HCT116 (cell line): ENCODE data around the gene CCDC82. TPM values are rescaled to one million over a fixed set of nuclear protein-coding genes. Genes with fewer than 3 reads are reported as not detected.

ENCODE experiments used
- ATAC-seq: fragments of 200-7000 bp; cut with Tn5 transposase; 2 replicates; pipeline ENCODE4 v1.9.1; 2020; ENCODE audit warnings: mild to moderate bottlenecking, moderate library complexity
- BruUV-seq: library from RNA; stranded (reverse); fragments of 400-500 nt; replicated peaks from 2 replicates; lab custom pipeline; 2021; lab: Mats Ljungman, UMichigan
- CTCF ChIA-PET: fragments of 300-600 bp; sonication (Branson Sonifier 250); formaldehyde crosslinking; loops from one replicate; lab custom pipeline; 2021; ENCODE audit warnings: antibody characterized with exemption; lab: Charles Lee
- POLR2A ChIA-PET: fragments of 300-600, 350-600 bp; sonication (Branson Sonifier 250); formaldehyde crosslinking; loops from one replicate; lab custom pipeline; 2021; ENCODE audit warnings: antibody characterized with exemption; lab: Charles Lee
- RAD21 ChIA-PET, 2 experiments: fragments of 300-600 bp; sonication (Branson Sonifier 250); formaldehyde crosslinking; loops; one replicate each; lab custom pipeline; 2023; ENCODE audit warnings: low total read pairs in 2 of 2; ENCODE audit not compliant: uncharacterized antibody in 2 of 2, unreplicated experiment in 2 of 2, low non-redundant PET in 1 of 2; lab: Charles Lee
- DNase-seq: peaks from one replicate; pipeline ENCODE4 v3.0.0-alpha.2; 2010; ENCODE audit warnings: low read depth, low spot score
- H2AFZ ChIP-seq: fragments of 200-600 bp; shearing (Covaris generic), sonication (generic); 2 replicates; pipeline ENCODE4 v1.6.1; 2017; ENCODE audit warnings: low read depth, mixed run types, mixed read lengths, antibody characterized with exemption, low read length; ENCODE audit not compliant: poor library complexity, severe bottlenecking
- H3K27ac ChIP-seq: 2 replicates; pipeline ENCODE4 v1.5.1; 2012; ENCODE audit warnings: low read depth, low read length
- H3K27me3 ChIP-seq: fragments of 200-600 bp; sonication (generic); 2 replicates; pipeline ENCODE4 v1.6.1; 2016; ENCODE audit warnings: mixed run types, low read length, mixed read lengths; ENCODE audit not compliant: insufficient read depth
- H3K36me3 ChIP-seq, 2 experiments: fragments of 200-500 bp in 1 of 2; fragments of 200-600 bp in 1 of 2; sonication (Bioruptor generic) in 1 of 2; sonication (generic) in 1 of 2; 2 replicates each; pipeline versions ENCODE4 v1.5.1 to v1.6.1; 2014 to 2016; ENCODE audit warnings: low read length in 2 of 2, inconsistent platforms in 1 of 2, mixed read lengths in 1 of 2, mixed run types in 1 of 2; ENCODE audit not compliant: insufficient read depth in 2 of 2, control insufficient read depth in 1 of 2
- H3K4me1 ChIP-seq, 2 experiments: fragments of 200-600 bp in 1 of 2; sonication (generic) in 1 of 2; 2 replicates each; pipeline versions ENCODE4 v1.5.1 to v1.6.1; 2012 to 2017; ENCODE audit warnings: low read length in 2 of 2, inconsistent platforms in 1 of 2, mild to moderate bottlenecking in 1 of 2, mixed read lengths in 1 of 2, mixed run types in 1 of 2, moderate library complexity in 1 of 2; ENCODE audit not compliant: insufficient read depth in 2 of 2, control insufficient read depth in 1 of 2
- H3K4me2 ChIP-seq: fragments of 200-600 bp; sonication (generic); 2 replicates; pipeline ENCODE4 v1.6.1; 2017; ENCODE audit warnings: mixed run types, low read length, mixed read lengths
- H3K4me3 ChIP-seq, 2 experiments: fragments of 200-600 bp in 1 of 2; sonication (generic) in 1 of 2; replicated peaks in 1 of 2; 2 replicates each; pipeline ENCODE4 v1.5.1; 2011 to 2016; ENCODE audit warnings: low read length in 2 of 2, control low read depth in 1 of 2, low read depth in 1 of 2, mild to moderate bottlenecking in 1 of 2, mixed read lengths in 1 of 2, mixed run types in 1 of 2
- H3K79me2 ChIP-seq: fragments of 200-600 bp; sonication (generic); 2 replicates; pipeline ENCODE4 v1.6.1; 2017; ENCODE audit warnings: mild to moderate bottlenecking, mixed run types, low read length, moderate library complexity, mixed read lengths; ENCODE audit not compliant: insufficient read depth
- H3K9ac ChIP-seq: fragments of 200-600 bp; sonication (generic); 2 replicates; pipeline ENCODE4 v1.6.1; 2016; ENCODE audit warnings: low read length, mixed read lengths
- H3K9me2 ChIP-seq: fragments of 200-600 bp; sonication (generic), shearing (Covaris generic); 2 replicates; pipeline ENCODE4 v1.6.1; 2017; ENCODE audit warnings: mixed run types, mild to moderate bottlenecking, moderate library complexity; ENCODE audit not compliant: insufficient read depth
- H3K9me3 ChIP-seq, 2 experiments: fragments of 200-500 bp in 1 of 2; fragments of 200-600 bp in 1 of 2; sonication (Bioruptor generic) in 1 of 2; sonication (generic) in 1 of 2; 2 replicates each; pipeline ENCODE4 v1.6.1; 2014 to 2017; ENCODE audit warnings: low read length in 2 of 2, mixed read lengths in 2 of 2, inconsistent platforms in 1 of 2, low read depth in 1 of 2, mild to moderate bottlenecking in 1 of 2, mixed run types in 1 of 2, moderate library complexity in 1 of 2; ENCODE audit not compliant: control insufficient read depth in 1 of 2, insufficient read depth in 1 of 2
- H4K20me1 ChIP-seq: fragments of 200-600 bp; sonication (generic), shearing (Covaris generic); 2 replicates; pipeline ENCODE4 v1.6.1; 2017; ENCODE audit warnings: mixed run types, mild to moderate bottlenecking, moderate library complexity; ENCODE audit not compliant: insufficient read depth
- ATF3 ChIP-seq: IDR thresholded peaks from 2 replicates; pipeline ENCODE4 v1.6.1; 2012
- EGR1 ChIP-seq: IDR thresholded peaks from 2 replicates; pipeline ENCODE4 v1.6.1; 2012; ENCODE audit warnings: low read depth
- ELF1 ChIP-seq: IDR thresholded peaks from 2 replicates; pipeline ENCODE4 v1.6.1; 2012; ENCODE audit warnings: low read depth, borderline replicate concordance
- JUND ChIP-seq: IDR thresholded peaks from 2 replicates; pipeline ENCODE4 v1.6.1; 2012
- POLR2A ChIP-seq: IDR thresholded peaks from 2 replicates; pipeline ENCODE4 v1.7.0; 2011; ENCODE audit warnings: borderline replicate concordance; ENCODE audit not compliant: insufficient read depth, insufficient read length; ENCODE audit errors: extremely low read depth
- POLR2AphosphoS5 ChIP-seq: IDR thresholded peaks from 2 replicates; pipeline ENCODE4 v1.6.1; 2011; ENCODE audit warnings: mild to moderate bottlenecking, low read depth, low read length, moderate library complexity
- SRF ChIP-seq: IDR thresholded peaks from 2 replicates; pipeline ENCODE4 v1.6.1; 2012; ENCODE audit warnings: low read depth
- TCF7L2 ChIP-seq: IDR thresholded peaks from 2 replicates; pipeline ENCODE4 v1.7.0; 2011; ENCODE audit warnings: borderline replicate concordance, inconsistent platforms; ENCODE audit not compliant: insufficient read depth, insufficient read length; ENCODE audit errors: extremely low read depth
- intact Hi-C: fragments of 100-400 bp; cut with micrococcal nuclease; formaldehyde crosslinking; loops from 2 replicates; pipeline ENCODE4 v1.10.0; 2022
- total RNA-seq: library from RNA; stranded (reverse); gene quantifications from one replicate; pipeline ENCODE4 v1.2.1, GENCODE V29; 2021; ENCODE audit not compliant: unreplicated experiment
- TF ChIP-seq, protein P1 (sequence below): IDR thresholded peaks from 2 replicates; pipeline ENCODE4 v1.6.1; 2012; ENCODE audit warnings: low read depth
- TF ChIP-seq, protein P2 (sequence below), 3 experiments: fragments of 200-600 bp in 1 of 3; sonication (generic) in 1 of 3; IDR thresholded peaks in 2 of 3; conservative IDR thresholded peaks in 1 of 3; 2 replicates each; pipeline ENCODE4 v1.5.1; 2012 to 2017; ENCODE audit warnings: low read depth in 2 of 3, low read length in 2 of 3, antibody characterized with exemption in 1 of 3, borderline replicate concordance in 1 of 3, control low read depth in 1 of 3, mild to moderate bottlenecking in 1 of 3, mixed read lengths in 1 of 3, mixed run types in 1 of 3, moderate library complexity in 1 of 3; ENCODE audit not compliant: insufficient read depth in 1 of 3

The CCDC82 gene
- total RNA-seq, 1 experiment from 2014 or later, result 11.2 TPM

DNA sequence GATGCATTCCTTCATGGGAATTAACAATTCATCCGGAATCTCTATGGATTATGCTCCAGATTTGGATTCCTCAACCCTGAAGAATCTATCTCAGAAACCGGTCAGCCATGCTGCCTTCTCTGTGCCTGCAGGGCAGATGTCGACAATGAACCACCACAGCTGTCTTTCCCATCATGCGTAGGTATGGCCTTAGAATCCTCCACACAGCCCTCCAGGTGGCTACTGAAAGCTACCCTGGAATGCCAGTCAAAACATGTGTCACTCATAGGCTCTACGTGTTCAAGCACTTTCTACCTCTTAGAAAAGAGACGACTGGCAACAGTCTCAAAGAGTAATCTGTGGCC, 66.1 kb downstream of the CCDC82 start:
- H3K79me2 ChIP-seq, result no peaks in the 10 kb centered on the region
- POLR2A ChIA-PET, result no interaction called here
- H3K27ac ChIP-seq, result no peak overlapping the region

More for the DNA sequence above, 66.1 kb downstream of the CCDC82 start:
- intact Hi-C loops, result no loop called here
- no peaks in the 10 kb centered on the region for H3K27me3 ChIP-seq
- ChIA-PET RAD21 (no interaction called here), CTCF (interaction anchor here (0.7 kb wide), 1 partner anchor 19 kb away, joined by 4 read pairs; the partner anchor contains the start of gene MAML2)
- no TSS peak for BruUV-seq
- no peaks in the 10 kb centered on the region for H4K20me1 ChIP-seq
- no peak overlapping the region for H3K4me2 ChIP-seq
- no peaks in the 10 kb centered on the region for H3K36me3 ChIP-seq
- ATAC-seq (no peak), DNase-seq (no peak)
- peaks cover 20 to 39% of the 10 kb centered on the region in 2 experiments for H3K4me1 ChIP-seq
- no peak for TF ChIP-seq SRF
- TF ChIP-seq POLR2AphosphoS5, result no peak
- TF ChIP-seq POLR2A, result no peak
- TF ChIP-seq, protein P1, sequence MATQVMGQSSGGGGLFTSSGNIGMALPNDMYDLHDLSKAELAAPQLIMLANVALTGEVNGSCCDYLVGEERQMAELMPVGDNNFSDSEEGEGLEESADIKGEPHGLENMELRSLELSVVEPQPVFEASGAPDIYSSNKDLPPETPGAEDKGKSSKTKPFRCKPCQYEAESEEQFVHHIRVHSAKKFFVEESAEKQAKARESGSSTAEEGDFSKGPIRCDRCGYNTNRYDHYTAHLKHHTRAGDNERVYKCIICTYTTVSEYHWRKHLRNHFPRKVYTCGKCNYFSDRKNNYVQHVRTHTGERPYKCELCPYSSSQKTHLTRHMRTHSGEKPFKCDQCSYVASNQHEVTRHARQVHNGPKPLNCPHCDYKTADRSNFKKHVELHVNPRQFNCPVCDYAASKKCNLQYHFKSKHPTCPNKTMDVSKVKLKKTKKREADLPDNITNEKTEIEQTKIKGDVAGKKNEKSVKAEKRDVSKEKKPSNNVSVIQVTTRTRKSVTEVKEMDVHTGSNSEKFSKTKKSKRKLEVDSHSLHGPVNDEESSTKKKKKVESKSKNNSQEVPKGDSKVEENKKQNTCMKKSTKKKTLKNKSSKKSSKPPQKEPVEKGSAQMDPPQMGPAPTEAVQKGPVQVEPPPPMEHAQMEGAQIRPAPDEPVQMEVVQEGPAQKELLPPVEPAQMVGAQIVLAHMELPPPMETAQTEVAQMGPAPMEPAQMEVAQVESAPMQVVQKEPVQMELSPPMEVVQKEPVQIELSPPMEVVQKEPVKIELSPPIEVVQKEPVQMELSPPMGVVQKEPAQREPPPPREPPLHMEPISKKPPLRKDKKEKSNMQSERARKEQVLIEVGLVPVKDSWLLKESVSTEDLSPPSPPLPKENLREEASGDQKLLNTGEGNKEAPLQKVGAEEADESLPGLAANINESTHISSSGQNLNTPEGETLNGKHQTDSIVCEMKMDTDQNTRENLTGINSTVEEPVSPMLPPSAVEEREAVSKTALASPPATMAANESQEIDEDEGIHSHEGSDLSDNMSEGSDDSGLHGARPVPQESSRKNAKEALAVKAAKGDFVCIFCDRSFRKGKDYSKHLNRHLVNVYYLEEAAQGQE, result no peak
- no peak for TF ChIP-seq TCF7L2
- TF ChIP-seq ATF3, result no peak
- TF ChIP-seq JUND, result no peak
- TF ChIP-seq ELF1, result no peak
- TF ChIP-seq EGR1, result no peak
- TF ChIP-seq, protein P2, sequence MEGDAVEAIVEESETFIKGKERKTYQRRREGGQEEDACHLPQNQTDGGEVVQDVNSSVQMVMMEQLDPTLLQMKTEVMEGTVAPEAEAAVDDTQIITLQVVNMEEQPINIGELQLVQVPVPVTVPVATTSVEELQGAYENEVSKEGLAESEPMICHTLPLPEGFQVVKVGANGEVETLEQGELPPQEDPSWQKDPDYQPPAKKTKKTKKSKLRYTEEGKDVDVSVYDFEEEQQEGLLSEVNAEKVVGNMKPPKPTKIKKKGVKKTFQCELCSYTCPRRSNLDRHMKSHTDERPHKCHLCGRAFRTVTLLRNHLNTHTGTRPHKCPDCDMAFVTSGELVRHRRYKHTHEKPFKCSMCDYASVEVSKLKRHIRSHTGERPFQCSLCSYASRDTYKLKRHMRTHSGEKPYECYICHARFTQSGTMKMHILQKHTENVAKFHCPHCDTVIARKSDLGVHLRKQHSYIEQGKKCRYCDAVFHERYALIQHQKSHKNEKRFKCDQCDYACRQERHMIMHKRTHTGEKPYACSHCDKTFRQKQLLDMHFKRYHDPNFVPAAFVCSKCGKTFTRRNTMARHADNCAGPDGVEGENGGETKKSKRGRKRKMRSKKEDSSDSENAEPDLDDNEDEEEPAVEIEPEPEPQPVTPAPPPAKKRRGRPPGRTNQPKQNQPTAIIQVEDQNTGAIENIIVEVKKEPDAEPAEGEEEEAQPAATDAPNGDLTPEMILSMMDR (IDR thresholded peaks at IDR 0.05 in 2 of 3, conservative IDR thresholded peaks at IDR 0.05 in 1 of 3; ENCODE audit: borderline replicate concordance in 1 of 3, insufficient read depth in 1 of 3, low read depth in 2 of 3, low read length in 2 of 3), result no peak
- H2AFZ ChIP-seq, result no peak overlapping the region
- no peaks in the 10 kb centered on the region for H3K9me3 ChIP-seq
- no peaks in the 10 kb centered on the region for H3K9me2 ChIP-seq
- H3K4me3 ChIP-seq, result no peak overlapping the region
- H3K9ac ChIP-seq, result no peak overlapping the region
